Measurements from ENCODE around the gene VEZT.

DNA sequence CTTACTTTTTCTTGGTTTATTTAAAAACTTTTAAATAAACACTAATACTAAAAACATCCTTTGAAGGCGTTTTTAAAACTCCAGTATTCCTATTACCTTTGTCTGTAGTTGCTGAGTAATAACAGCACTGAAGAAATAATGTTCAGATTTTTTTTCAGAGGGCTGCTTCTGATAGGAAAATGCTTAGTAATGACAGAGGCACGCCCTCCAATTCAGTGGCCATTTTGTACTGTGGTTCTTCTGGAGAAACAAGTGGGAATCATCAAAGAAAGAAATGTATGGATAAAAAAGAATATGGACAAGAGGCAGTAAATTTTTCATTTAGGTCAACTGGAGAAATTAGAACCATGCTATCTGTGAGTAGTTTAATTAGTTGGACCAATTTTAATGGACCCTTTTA, 13.6 kb downstream of the VEZT start:
- no peak for TF ChIP-seq HDGF (IDR thresholded peaks at IDR 0.05; ENCODE audit: borderline replicate concordance)
- no peak for TF ChIP-seq FOXM1 (IDR thresholded peaks at IDR 0.05; ENCODE audit: borderline replicate concordance)
- no peak for TF ChIP-seq SUZ12 (IDR thresholded peaks at IDR 0.05)
- no peak for TF ChIP-seq ZNF384 (IDR thresholded peaks at IDR 0.05)
- no peak for TF ChIP-seq SP1 (IDR thresholded peaks at IDR 0.05)
- no peak for TF ChIP-seq TARDBP (IDR thresholded peaks at IDR 0.05)
- TF ChIP-seq, protein P1, sequence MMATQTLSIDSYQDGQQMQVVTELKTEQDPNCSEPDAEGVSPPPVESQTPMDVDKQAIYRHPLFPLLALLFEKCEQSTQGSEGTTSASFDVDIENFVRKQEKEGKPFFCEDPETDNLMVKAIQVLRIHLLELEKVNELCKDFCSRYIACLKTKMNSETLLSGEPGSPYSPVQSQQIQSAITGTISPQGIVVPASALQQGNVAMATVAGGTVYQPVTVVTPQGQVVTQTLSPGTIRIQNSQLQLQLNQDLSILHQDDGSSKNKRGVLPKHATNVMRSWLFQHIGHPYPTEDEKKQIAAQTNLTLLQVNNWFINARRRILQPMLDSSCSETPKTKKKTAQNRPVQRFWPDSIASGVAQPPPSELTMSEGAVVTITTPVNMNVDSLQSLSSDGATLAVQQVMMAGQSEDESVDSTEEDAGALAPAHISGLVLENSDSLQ (IDR thresholded peaks at IDR 0.05), result no peak
- TF ChIP-seq BHLHE40 (IDR thresholded peaks at IDR 0.05; ENCODE audit: borderline replicate concordance), result no peak
- TF ChIP-seq L3MBTL2 (conservative IDR thresholded peaks at IDR 0.05), result no peak
- TF ChIP-seq ARNT (IDR thresholded peaks at IDR 0.05), result no peak
- TF ChIP-seq FOXK2 (IDR thresholded peaks at IDR 0.05), result no peak
- TF ChIP-seq ELF4 (IDR thresholded peaks at IDR 0.05), result no peak
- TF ChIP-seq FOXA1 (IDR thresholded peaks at IDR 0.05), result no peak
